GM12878 (cell line): ENCODE results near the gene PPDPF. TPM values are rescaled to one million over a fixed set of nuclear protein-coding genes. Genes with fewer than 3 reads are reported as not detected.

Source experiments
- ATAC-seq: fragments of 200-7000 bp; cut with Tn5 transposase; 3 replicates; pipeline ENCODE4 v1.9.1; 2020; ENCODE audit warnings: mild to moderate bottlenecking, moderate library complexity
- BruUV-seq: library from RNA; stranded (reverse); fragments of 400-500 nt; replicated peaks from 2 replicates; lab custom pipeline; 2021; lab: Mats Ljungman, UMichigan
- CTCF ChIA-PET: fragments of 300-600 bp; sonication (Branson Sonifier 250); formaldehyde crosslinking; extraction: SDS; loops from one replicate; lab custom pipeline; 2021; ENCODE audit warnings: inconsistent platforms; lab: Yijun Ruan, JAX
- POLR2A ChIA-PET: fragments of 350-600 bp; formaldehyde crosslinking; extraction: SDS; loops from one replicate; lab custom pipeline; 2021; ENCODE audit warnings: inconsistent platforms; lab: Charles Lee
- RAD21 ChIA-PET: fragments of 300-600 bp; sonication (Branson Sonifier 250); formaldehyde crosslinking; loops from one replicate; lab custom pipeline; 2023; ENCODE audit warnings: antibody characterized with exemption; ENCODE audit not compliant: unreplicated experiment; lab: Charles Lee
- SMC1A ChIA-PET: fragments of 300-600 bp; sonication (Branson Sonifier 250); formaldehyde crosslinking; loops from one replicate; lab custom pipeline; 2023; ENCODE audit not compliant: unreplicated experiment, uncharacterized antibody; lab: Charles Lee
- DNase-seq: peaks from one replicate; pipeline ENCODE4 v3.0.0-alpha.2; 2011; ENCODE audit warnings: low read depth, low spot score
- FAIRE-seq: peaks from 3 replicates; lab custom pipeline; 2011; peaks lifted over from hg19 to GRCh38; lab: Jason Lieb, UNC
- H2AFZ ChIP-seq: 2 replicates; pipeline ENCODE4 v1.6.0; 2011; ENCODE audit warnings: low read depth, low read length, control low read depth; ENCODE audit not compliant: control insufficient read depth
- H3K27ac ChIP-seq: 2 replicates; pipeline ENCODE4 v1.5.1; 2011; ENCODE audit warnings: control low read depth; ENCODE audit not compliant: control insufficient read depth, insufficient read depth
- H3K27me3 ChIP-seq, 2 experiments: replicated peaks in 1 of 2; 2 replicates each; pipeline versions ENCODE4 v1.6.0 to v1.6.1; 2011; ENCODE audit warnings: low read length in 1 of 2; ENCODE audit not compliant: control insufficient read depth in 2 of 2, insufficient read depth in 2 of 2
- H3K36me3 ChIP-seq, 2 experiments: 2 replicates each; pipeline ENCODE4 v1.5.1; 2011; ENCODE audit warnings: low read length in 1 of 2; ENCODE audit not compliant: control insufficient read depth in 2 of 2, insufficient read depth in 2 of 2
- H3K4me1 ChIP-seq: 2 replicates; pipeline ENCODE4 v1.6.1; 2011; ENCODE audit warnings: mild to moderate bottlenecking, low read length, moderate library complexity, mixed read lengths; ENCODE audit not compliant: control insufficient read depth, insufficient read depth
- H3K4me2 ChIP-seq: 2 replicates; pipeline ENCODE4 v1.6.0; 2011; ENCODE audit warnings: control low read depth; ENCODE audit not compliant: control insufficient read depth, insufficient read depth
- H3K4me3 ChIP-seq: fragments of 200-600 bp; sonication (generic); 2 replicates; pipeline ENCODE4 v1.5.1; 2016
- H3K79me2 ChIP-seq: 2 replicates; pipeline ENCODE4 v1.6.0; 2011; ENCODE audit warnings: low read length; ENCODE audit not compliant: control insufficient read depth, insufficient read depth
- H3K9ac ChIP-seq: 2 replicates; pipeline ENCODE4 v1.8.0; 2011; ENCODE audit warnings: low read length, control low read depth, mixed read lengths; ENCODE audit not compliant: control insufficient read depth, insufficient read depth
- H3K9me3 ChIP-seq: replicated peaks from 3 replicates; pipeline ENCODE4 v1.5.1; 2011; ENCODE audit warnings: mild to moderate bottlenecking, low read length; ENCODE audit not compliant: control insufficient read depth, insufficient read depth
- H4K20me1 ChIP-seq: 2 replicates; pipeline ENCODE4 v1.6.0; 2011; ENCODE audit not compliant: control insufficient read depth, insufficient read depth
- ASH2L ChIP-seq: fragments of 300-600, 200-600 bp; sonication (generic); IDR thresholded peaks from 2 replicates; pipeline ENCODE4 v1.6.1; 2017; ENCODE audit warnings: low read depth, mild to moderate bottlenecking, borderline replicate concordance
- CTCF ChIP-seq, 3 experiments: IDR thresholded peaks in 2 of 3; conservative IDR thresholded peaks in 1 of 3; 2 replicates each; pipeline ENCODE4 v1.5.1; 2011; ENCODE audit warnings: low read depth in 3 of 3, low read length in 3 of 3, mild to moderate bottlenecking in 3 of 3, control low read depth in 2 of 3, moderate library complexity in 2 of 3, inconsistent platforms in 1 of 3, mixed read lengths in 1 of 3; ENCODE audit not compliant: control insufficient read depth in 2 of 3, insufficient read depth in 1 of 3; ENCODE audit errors: extremely low read depth in 1 of 3
- FOXK2 ChIP-seq: fragments of 450-650 bp; IDR thresholded peaks from 2 replicates; pipeline ENCODE4 v1.6.1; 2017; ENCODE audit warnings: mild to moderate bottlenecking, moderate library complexity
- KAT2A ChIP-seq: conservative IDR thresholded peaks from 2 replicates; pipeline ENCODE4 v1.6.1; 2011; ENCODE audit warnings: low read depth, low read length; ENCODE audit not compliant: control insufficient read depth
- NR2F1 ChIP-seq: fragments of 450-650 bp; conservative IDR thresholded peaks from 2 replicates; pipeline ENCODE4 v1.6.1; 2017; ENCODE audit warnings: mild to moderate bottlenecking
- PAX5 ChIP-seq: IDR thresholded peaks from 2 replicates; pipeline ENCODE4 v1.6.1; 2011; ENCODE audit warnings: low read depth, low read length, borderline replicate concordance
- POLR2AphosphoS5 ChIP-seq: IDR thresholded peaks from 2 replicates; pipeline ENCODE4 v1.6.1; 2011; ENCODE audit warnings: mild to moderate bottlenecking, low read length, inconsistent platforms
- SIN3A ChIP-seq: IDR thresholded peaks from 2 replicates; pipeline ENCODE4 v1.6.1; 2012; ENCODE audit warnings: low read depth, low read length, improper control_type of control experiment
- SRF ChIP-seq, 2 experiments: IDR thresholded peaks; 2 replicates each; pipeline ENCODE4 v1.6.1; 2011; ENCODE audit warnings: low read depth in 2 of 2, low read length in 2 of 2, mild to moderate bottlenecking in 1 of 2, moderate library complexity in 1 of 2
- STAT3 ChIP-seq: IDR thresholded peaks from 2 replicates; pipeline ENCODE4 v1.6.1; 2011; ENCODE audit warnings: low read depth, low read length, improper control_type of control experiment
- SUPT20H ChIP-seq: IDR thresholded peaks from 2 replicates; pipeline ENCODE4 v1.6.1; 2011; ENCODE audit warnings: low read depth, mild to moderate bottlenecking, low read length, moderate library complexity, borderline replicate concordance; ENCODE audit not compliant: control insufficient read depth
- YY1 ChIP-seq: IDR thresholded peaks from 2 replicates; pipeline ENCODE4 v1.6.1; 2011; ENCODE audit warnings: low read depth, mild to moderate bottlenecking, low read length
- ZNF384 ChIP-seq: IDR thresholded peaks from 2 replicates; pipeline ENCODE4 v1.6.1; 2012; ENCODE audit warnings: low read depth, mild to moderate bottlenecking, low read length, improper control_type of control experiment, borderline replicate concordance
- ZNF592 ChIP-seq: fragments of 450-650 bp; IDR thresholded peaks from 2 replicates; pipeline ENCODE4 v1.6.1; 2017; ENCODE audit warnings: mild to moderate bottlenecking, moderate library complexity
- WGBS: methylation state at CpG from one replicate; pipeline ENCODE4 v1.1.6; 2016; ENCODE audit warnings: low lambda C conversion rate; ENCODE audit not compliant: insufficient replicate concordance, insufficient coverage; ENCODE audit errors: missing lambda C conversion rate; 5-methylcytosine and 5-hydroxymethylcytosine counted together
- in situ Hi-C: fragments of 300-500 bp; cut with MboI; formaldehyde crosslinking; loops from 9 replicates; pipeline ENCODE4 v1.14.3; 2018; ENCODE audit warnings: mixed read lengths
- intact Hi-C: fragments of 100-400 bp; cut with micrococcal nuclease; formaldehyde crosslinking; loops from one replicate; pipeline ENCODE4 v1.14.2; 2022; ENCODE audit not compliant: unreplicated experiment
- polyA plus RNA-seq, 11 experiments: library from polyadenylated mRNA; depleted of rRNA in 4 of 11; unstranded in 6 of 11; stranded (reverse) in 5 of 11; fragments of >200 nt; fragmentation: Nextera tagmentation in 4 of 11; fragmentation: Illumina TruSeq in 1 of 11; extraction: Ambion mirVana in 4 of 11; extraction: Trizol in 1 of 11; gene quantifications; 1 replicate in 1 of 11; 2 replicates in 10 of 11; pipeline versions ENCODE4 v1.2.1 to v1.2.3, GENCODE V29; 2011 to 2016; ENCODE audit warnings: inconsistent platforms in 2 of 11, missing spikeins in 2 of 11, low read depth in 1 of 11
- total RNA-seq, 4 experiments: library from RNA; depleted of rRNA in 3 of 4; stranded (reverse); fragments of >200 nt in 3 of 4; fragmentation: Illumina TruSeq in 1 of 4; extraction: Trizol in 1 of 4; gene quantifications; 2 replicates each; pipeline versions ENCODE4 v1.2.1 to v1.2.3, GENCODE V29; 2013 to 2021
- TF ChIP-seq, protein P1 (sequence below): IDR thresholded peaks from 2 replicates; pipeline ENCODE4 v1.6.1; 2012; ENCODE audit warnings: low read depth, low read length, improper control_type of control experiment
- TF ChIP-seq, protein P2 (sequence below): fragments of 450-650 bp; IDR thresholded peaks from 2 replicates; pipeline ENCODE4 v1.6.1; 2018; ENCODE audit warnings: borderline replicate concordance, mild to moderate bottlenecking; ENCODE audit not compliant: partially characterized antibody

The PPDPF gene
- total and polyA plus RNA-seq, 10 of the 15 experiments (the other 5 are each of a cell fraction or from before 2014, with no cell fraction given): 0.32 to 154 (median 22.8) TPM

DNA sequence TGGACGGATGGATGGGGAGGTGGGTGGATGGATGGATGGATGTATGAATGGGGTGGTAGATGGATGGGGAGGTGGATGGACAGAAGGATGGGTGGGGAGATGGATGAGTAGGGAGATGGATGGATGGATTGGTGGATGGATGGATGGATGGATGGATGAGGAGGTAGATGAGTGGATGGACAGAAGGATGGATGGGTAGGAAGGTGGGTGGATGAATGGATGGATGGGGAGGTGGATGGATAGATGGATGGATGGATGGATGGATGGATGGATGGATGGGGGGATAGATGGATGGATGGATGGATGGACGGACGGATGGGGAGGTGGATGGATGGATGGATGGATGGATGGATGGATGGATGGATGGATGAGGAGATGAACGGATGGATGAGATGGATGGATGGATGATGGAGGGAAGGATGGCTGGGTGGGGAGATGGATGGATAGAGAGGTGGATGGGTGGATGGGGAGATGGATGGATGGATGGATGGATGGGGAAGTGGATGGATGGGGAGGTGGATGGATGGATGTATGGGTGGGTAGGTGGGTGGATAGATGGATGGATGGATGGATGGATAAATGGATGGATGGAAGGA, 28.8 kb upstream of the PPDPF start:
- intact Hi-C loops: no loop called here
- Histone ChIP-seq H3K79me2 (no peaks in the 10 kb centered on the region), H3K27ac (no peak overlapping the region), H3K36me3 (no peaks in the 10 kb centered on the region), H3K27me3 (peaks cover 0 to 1% of the 10 kb centered on the region in 2 experiments; a peak in 1 of 4 replicates), H2AFZ (no peak overlapping the region), H3K4me2 (no peak overlapping the region), H3K9ac (no peak overlapping the region), H3K4me1 (no peaks in the 10 kb centered on the region), H4K20me1 (no peaks in the 10 kb centered on the region), H3K9me3 (no peaks in the 10 kb centered on the region), H3K4me3 (no peak overlapping the region)
- ChIA-PET CTCF (no interaction called here), RAD21 (no interaction called here), SMC1A (no interaction called here), POLR2A (no interaction called here)
- ATAC-seq: no peak
- BruUV-seq: no TSS peak
- FAIRE-seq: no peak
- DNase-seq: no peak
- in situ Hi-C loops: no loop called here
- WGBS: 18% methylated on average over 2 of the region's 4 CpGs
- TF ChIP-seq, protein P1, sequence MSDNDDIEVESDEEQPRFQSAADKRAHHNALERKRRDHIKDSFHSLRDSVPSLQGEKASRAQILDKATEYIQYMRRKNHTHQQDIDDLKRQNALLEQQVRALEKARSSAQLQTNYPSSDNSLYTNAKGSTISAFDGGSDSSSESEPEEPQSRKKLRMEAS: no peak
- TF ChIP-seq ZNF592: no peak
- no peak for TF ChIP-seq SIN3A
- no peak for TF ChIP-seq CTCF (IDR thresholded peaks at IDR 0.05 in 2 of 3, conservative IDR thresholded peaks at IDR 0.05 in 1 of 3; ENCODE audit: control insufficient read depth in 2 of 3, extremely low read depth in 1 of 3, insufficient read depth in 1 of 3, low read depth in 3 of 3, low read length in 3 of 3)
- no peak for TF ChIP-seq SRF (IDR thresholded peaks at IDR 0.05; ENCODE audit: low read depth in 2 of 2, low read length in 2 of 2)
- no peak for TF ChIP-seq STAT3
- no peak for TF ChIP-seq POLR2AphosphoS5
- no peak for TF ChIP-seq NR2F1
- TF ChIP-seq KAT2A: no peak
- TF ChIP-seq FOXK2: 0 out of 2 replicates have a peak, but pooled peaks have one; percentile 19
- no peak for TF ChIP-seq YY1
- TF ChIP-seq SUPT20H: no peak
- TF ChIP-seq PAX5: no peak
- TF ChIP-seq ZNF384: no peak
- TF ChIP-seq, protein P2, sequence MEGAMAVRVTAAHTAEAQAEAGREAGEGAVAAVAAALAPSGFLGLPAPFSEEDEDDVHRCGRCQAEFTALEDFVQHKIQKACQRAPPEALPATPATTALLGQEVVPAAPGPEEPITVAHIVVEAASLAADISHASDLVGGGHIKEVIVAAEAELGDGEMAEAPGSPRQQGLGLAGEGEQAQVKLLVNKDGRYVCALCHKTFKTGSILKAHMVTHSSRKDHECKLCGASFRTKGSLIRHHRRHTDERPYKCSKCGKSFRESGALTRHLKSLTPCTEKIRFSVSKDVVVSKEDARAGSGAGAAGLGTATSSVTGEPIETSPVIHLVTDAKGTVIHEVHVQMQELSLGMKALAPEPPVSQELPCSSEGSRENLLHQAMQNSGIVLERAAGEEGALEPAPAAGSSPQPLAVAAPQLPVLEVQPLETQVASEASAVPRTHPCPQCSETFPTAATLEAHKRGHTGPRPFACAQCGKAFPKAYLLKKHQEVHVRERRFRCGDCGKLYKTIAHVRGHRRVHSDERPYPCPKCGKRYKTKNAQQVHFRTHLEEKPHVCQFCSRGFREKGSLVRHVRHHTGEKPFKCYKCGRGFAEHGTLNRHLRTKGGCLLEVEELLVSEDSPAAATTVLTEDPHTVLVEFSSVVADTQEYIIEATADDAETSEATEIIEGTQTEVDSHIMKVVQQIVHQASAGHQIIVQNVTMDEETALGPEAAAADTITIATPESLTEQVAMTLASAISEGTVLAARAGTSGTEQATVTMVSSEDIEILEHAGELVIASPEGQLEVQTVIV: peak; percentile 50
- TF ChIP-seq ASH2L: no peak
